ENCODE data around the gene CDH23.

CDH23 gene

DNA sequence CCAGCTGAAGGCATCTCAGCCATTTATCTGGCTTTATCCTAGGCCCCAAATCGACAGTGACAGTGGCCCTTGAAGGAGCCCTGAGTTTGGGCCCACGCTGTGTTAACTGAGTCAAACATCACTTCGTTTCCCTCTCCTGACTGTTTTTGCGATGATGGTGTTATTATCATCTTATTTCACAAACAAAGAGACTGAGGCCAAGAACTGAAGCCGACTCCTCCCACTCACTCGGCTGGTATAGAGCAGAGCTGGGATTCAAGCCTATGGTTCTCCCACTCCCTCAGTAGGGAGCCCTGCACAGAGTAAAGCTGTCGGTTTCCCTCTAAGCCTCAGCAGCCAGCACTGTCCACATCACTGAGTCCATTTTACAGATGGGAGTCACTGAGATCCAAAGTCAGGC, 141.0 kb downstream of the CDH23 start:
- DNase-seq (ENCODE audit: low read depth in 2 of 2) = no peak

DNA sequence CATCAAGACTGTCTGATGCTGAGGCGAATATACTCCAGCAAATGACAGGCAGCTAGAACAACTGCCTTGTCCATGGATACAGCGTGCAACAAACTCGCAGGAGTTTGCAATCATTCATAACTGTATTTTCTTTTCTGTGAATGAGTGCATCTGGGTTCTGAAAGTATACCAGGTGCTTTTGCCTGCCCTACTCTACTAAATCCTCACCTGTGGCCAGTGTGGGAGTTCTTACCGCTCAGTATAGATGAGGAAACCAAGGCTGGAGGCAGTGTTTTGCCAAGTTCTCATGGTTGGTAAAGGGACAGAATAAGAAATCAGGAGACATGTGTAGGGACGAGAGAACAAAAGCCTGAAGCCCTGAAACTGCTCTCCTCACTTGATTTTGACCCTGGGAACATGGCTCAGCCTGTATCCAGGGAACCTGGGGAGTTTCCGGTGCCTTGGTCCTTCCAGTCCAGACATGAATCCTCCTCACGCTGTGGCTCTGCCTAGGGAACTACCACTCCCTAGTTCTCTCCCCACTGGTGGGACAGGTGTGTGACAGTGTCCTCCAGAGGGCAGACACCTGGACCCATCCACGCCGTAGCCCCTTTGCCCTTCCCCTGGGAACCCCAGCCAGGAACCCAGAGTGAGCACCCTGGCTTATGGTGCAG, 142.0 kb downstream of the CDH23 start:
- no peak for DNase-seq (ENCODE audit: low read depth in 2 of 2)

DNA sequence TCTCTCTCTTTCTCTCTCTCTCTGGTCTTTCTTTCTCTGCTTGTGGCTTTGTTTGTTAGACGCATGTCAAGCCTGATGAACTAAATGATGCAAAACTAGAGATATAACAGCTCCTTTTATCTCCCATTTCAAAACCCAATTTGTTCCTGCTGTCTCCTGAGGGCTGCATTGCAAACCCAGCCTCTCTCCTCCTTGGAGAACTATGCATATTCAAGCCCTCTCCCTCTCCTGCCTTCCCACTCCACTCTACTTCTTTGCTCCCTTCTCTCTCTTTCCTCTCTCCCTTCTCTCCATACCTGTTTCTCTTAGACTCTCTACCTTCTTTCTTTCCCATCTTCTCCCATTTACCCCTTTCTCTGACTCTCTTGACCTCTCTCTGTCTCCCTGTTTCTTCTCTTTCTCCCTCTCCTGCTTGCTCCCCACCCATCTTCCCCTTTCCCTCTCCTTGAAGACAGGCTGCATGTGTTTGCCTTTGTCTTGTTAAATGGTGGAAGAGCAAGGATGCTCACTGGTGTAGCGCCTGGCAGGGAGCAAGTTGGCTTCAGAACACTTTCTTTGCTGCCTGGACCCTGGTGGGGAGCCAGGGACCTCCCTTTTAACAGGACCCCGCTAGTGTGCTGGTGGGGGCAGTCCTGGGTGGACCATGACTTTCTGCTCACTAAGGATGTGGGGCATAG, 142.9 kb downstream of the CDH23 start:
- no peak for DNase-seq (ENCODE audit: low read depth in 2 of 2)

DNA sequence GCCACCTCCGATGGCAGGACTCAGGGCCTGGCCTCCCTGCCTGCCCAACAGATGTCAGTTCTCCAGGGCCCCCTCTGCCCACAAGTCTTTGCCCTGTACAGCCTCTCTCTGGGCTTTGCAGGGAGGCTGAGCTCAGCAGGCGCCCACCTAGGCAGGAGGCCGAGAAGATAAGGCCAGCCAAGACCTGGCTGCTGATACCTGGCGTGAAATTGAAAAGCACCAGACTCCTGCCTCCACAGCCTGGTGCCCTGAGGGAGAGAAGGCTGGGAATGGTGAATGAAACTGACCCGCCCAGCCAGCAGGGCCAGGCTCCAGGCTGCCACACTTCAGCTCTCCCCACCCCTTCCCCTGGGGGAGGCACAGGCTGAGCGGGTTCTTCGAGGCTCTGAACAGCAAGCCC, 145.8 kb downstream of the CDH23 start:
- DNase-seq (ENCODE audit: low read depth in 2 of 2) = no peak

DNA sequence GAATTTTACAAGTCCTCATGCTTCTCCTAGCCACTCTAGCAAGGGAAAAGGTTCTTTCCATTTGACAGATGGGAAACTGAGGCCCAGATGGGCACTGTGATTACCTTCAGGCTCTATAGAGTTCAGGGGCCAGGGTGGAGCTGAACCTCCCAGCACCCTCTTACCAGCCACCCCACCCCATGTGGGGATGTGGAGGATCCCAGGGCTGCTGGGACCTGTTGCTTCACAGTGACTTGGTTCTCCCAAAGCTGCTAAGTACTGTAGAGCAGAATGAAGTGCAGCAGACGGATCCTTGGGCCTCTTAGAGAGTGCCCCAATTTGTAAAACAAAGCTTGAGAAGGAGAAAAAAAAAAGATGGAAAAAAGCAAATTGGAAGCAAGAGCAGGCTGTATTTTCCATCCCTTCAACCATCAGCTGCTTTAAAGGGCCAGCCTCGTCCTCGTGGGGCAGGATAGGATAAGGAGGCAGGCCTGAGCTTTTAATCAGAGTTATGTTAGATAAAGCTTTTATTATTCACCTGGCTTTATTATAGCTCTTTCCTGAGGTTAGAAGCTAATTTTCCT, 147.0 kb downstream of the CDH23 start:
- no peak for DNase-seq (ENCODE audit: low read depth in 2 of 2)

DNA sequence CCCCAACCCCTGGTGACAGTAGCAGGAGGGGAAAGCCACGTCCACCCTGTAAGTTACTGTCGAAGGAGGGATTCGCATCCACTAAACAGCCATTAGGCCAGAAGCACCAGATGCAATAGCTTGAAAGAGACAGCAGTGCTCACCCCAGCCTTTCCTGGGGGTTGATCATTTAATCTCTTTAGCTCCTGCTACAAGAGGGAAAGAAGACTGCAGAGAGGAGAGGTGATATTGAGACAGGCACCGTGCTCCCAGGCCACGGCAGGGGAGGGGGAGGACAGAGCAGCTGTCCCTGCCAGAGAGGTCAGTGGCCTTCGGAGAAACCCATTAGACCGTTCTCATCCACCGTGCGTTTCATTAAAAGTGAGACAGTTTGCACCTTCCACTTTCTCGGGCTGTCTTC, 148.3 kb downstream of the CDH23 start:
- DNase-seq (ENCODE audit: low read depth in 2 of 2) = no peak

DNA sequence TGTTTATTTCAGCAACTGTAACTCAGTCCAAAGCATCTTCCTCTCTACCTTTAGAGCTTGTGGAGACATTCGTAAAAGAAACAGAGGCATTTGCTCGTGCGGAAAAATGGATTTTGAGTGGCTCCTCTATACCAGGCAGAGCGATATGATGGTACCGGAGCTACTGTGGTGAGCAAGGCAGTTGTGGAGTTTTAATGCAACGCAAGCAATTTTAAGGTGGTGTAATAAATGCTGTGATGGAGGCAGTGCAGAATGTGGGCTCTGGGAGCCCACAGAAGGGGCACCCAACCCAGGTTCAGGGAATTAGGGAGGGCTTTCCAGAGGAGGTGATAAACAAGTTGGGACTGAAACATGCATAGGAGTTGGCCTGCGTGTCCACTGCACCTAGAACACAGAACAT, 149.5 kb downstream of the CDH23 start:
- DNase-seq (ENCODE audit: low read depth in 2 of 2) = no peak

DNA sequence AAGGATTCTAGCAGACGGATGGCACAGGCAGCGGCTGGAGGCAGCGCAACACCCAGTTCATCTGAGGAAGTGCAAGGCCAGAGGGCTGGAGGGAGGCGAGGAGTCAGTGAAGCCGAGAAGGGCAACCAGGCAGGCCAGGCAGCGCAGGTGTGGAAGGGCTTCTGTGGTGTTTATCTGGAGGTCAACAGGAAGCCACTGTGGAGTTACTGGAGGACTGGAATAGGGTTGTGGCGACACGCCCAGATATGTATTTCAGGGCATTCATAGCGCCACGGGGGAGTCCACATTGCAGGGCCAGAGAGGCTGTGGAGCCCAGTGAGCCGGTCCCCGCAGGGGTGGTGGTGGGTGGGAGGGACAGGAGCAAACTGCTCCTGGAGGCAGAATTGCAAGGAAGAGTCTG, 150.6 kb downstream of the CDH23 start:
- DNase-seq (ENCODE audit: low read depth in 2 of 2) = no peak

DNA sequence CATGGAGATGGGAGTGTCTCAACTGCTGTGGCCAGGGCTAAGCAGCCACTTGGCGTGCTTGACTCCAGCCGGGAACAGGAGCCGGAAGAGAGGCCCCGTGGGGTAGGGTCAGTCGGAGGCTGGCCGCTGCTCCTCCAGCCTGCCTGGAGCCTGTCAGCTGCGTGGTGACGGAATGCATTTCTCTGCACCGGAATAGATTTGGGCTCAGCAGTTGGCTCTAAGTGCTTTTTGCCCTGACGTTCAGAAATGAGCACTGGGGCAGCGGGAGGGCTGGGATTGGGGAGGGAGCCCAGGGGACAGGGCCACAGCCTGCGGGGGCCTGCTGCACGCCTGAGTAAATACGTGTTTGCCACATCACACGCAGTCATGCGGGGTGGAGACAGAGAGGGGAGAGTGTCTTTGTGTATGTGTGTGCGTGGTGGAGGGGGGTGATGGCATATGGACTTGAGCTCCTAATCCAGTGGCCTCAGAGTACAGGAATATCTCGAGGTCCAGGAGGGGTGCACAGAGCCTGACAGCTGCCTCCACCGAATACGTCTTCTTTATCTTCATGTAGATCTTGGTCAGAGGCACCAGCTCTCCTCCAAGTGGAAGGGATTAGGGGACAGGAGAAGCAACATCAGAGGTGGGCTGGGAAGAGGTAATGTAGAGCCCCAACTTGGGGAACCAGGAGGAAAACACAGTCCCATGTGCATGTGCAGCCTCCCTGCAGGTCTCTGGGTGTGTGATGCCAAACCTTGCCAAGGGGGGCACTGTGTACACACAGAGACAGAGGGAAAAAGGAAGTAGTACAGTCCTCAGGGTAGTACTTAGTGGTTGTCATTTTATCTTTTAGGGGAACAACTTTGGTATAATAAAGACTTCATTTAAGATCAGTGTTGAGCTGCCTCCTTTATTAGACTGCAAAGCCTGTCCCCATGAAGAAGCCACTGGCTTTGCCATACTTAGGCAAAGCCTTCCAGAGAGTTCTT, 151.4 kb downstream of the CDH23 start:
- no peak for DNase-seq (ENCODE audit: low read depth in 2 of 2)

DNA sequence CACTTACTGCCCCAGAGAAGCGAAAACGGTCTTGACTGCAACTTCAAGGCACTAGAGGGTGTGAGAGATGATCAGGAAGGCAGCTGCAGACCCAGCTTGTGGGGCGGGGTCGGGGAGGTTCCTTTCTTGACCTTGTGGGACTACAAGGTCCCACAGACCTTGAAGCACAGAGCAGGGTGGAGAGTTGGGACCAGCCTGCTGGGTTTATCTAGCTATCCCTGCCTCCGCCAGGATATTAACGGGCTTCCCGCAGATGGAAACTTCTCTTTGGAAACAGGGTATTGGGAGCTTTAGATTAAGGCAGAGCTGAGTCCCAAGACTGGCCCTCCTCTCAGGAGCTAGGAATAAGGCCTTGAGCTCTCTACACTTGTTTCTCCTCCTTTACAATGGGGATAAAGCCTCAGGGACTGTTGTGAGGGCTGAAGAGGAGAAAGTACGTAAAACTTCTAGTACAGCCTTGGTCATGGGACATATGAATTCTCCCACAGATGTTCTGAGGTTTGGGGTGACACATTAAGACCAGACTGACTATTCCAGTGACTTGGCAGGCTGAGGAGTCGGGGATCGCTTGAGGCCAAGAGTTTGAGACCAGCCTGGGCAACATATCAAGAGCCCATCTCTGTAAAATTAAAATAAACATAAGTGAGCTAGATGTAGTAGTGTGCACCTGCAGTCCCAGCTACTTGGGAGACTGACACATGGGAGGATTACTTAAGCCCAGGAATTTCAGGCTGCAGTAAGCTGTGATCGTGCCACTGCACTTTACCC, 153.2 kb downstream of the CDH23 start:
- no peak for DNase-seq (ENCODE audit: low read depth in 2 of 2)

DNA sequence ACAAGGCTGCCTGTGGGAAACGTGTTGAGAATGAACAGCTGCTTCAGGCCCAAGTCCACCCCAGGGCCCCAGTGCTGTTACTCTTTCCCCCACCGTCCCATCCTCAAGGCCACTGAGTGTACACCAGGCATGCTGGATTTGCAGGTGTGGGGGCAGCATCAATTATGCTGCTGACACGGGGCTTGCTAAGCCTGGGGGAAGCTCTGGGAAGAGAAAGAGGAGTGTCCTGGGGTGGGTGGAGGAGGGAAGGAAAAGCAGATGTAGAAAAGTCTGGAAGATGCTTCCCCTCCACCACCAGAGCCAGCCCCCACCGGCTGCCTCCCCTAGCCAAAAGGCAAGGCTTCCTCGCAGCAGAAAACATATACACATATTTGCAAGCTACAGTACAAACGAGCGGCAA, 153.9 kb downstream of the CDH23 start:
- no peak for DNase-seq (ENCODE audit: low read depth in 2 of 2)

DNA sequence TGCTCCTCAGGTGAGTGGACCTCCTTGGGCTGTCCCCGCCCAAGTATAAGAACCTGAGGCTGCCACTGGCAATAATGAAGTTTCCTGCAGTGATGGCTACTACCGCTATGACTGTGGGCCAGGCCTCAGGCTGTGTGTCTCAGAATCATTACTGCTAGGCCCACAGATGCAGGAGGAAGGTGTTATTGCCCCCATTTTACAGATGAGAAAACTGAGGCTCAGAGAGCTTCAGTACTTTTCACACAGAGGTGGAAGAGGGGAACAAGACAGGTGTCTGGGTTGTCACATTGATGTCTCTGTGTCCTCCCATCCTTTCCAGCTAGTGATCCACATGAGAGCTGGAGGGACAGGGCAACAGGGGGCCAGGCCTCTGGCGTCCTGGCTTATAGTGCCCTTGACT, 155.2 kb downstream of the CDH23 start:
- DNase-seq (ENCODE audit: low read depth in 2 of 2) = no peak

DNA sequence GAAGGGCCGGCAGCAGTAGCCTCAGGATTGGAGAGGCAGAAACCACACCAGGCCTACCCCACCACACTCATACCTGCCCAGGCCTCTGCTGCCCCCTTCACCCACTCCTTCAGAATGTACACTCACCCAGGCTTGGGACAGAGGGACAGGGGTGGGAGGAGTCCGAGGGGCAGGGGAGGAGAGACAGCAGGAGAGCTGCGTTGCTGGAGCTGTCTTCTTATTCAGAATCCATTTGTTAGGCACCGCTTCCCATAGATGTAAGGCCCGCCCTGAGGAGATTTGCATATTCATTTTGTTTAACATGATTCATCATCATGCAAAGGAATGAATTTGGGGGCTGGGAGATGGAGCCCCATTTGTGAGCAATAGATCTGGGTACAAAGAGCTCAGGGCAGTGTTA, 156.7 kb downstream of the CDH23 start:
- DNase-seq (ENCODE audit: low read depth in 2 of 2) = no peak

DNA sequence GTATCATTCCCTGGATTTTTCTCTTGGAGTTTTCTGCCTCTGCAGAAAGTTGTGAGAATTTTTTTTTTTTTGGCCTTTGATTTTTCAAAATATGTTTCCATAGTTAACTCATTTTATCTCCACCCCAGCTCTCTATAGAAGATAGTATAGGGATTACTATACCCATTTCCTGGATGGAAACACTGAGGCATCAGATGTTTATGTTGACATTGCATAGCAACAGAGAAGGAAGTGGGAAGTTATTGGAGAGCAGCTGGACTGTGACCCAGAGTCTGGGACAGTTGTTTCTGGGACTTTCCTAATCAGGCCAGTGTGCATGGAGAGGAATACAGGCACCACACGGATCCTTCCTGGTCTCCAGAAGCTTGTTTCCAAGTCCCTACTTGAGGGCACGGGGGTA, 158.0 kb downstream of the CDH23 start:
- DNase-seq (ENCODE audit: low read depth in 2 of 2) = no peak

DNA sequence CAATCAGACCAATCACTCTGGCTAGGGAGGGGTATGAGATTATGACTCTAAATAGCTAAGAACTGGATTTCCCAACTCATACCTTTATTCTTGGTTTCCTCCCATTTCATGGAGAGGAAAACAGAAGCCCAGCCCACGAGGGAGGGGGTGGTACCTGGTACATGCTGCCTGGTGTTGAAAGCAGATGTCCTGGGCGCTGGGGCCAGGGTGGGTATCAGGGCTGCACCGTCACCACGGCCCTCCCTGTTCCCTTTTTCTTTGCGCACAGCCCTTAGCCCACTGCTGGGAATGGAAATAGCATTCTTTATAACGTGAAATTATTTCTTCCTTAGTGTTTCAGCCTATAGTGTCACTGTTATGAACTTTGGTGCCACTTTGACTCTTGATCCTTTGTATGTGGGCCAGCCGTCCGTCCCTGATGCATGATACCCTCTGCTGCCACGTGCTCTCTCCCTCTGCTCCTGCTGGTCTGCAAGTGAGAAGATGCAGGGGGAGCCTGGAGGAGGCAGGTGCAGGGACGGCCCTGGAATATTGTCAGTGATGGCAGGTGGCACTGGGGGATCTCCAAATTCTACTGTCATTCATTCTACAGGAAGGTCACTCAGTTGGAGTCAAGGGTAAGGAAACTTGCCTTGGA, 158.5 kb downstream of the CDH23 start:
- no peak for DNase-seq (ENCODE audit: low read depth in 2 of 2)

DNA sequence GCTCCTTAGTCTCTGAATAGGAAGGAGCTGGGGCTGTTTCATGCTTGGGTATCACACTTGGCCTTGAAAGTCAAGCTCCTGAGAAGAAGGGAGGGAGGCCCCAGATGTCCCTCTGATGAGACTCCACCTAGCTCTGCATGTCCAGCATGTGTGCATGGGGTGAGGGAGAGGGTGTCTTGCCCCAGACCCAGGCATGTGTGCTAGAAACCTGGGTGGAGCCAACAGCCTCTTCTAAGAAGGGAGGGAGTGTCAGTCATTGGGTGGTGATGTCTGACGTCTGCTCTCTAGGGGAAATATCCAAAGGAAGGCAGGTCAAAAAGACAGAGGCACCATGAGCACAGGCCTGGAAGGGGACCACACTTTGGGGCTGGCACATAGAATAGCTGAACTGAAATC, 159.0 kb downstream of the CDH23 start:
- no peak for DNase-seq (ENCODE audit: low read depth in 2 of 2)

DNA sequence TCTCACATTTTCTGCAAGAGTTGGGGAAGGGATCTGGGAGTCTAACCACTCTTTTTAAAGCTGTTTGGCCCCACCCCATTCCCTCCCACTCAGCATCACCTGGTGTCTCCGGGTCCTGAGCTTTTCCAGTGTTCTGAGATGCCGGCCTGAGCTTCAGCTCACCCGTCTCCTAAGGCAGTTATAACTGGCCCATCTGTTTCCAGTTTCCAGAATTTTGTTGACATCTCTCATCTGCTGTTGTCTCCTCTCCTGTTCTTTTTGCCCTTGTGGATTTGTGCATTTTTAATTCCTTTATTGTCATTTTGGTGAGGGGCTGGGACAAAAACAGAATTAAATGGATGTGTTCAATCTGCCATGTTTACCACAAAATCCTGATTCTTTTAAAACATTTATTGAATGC, 162.3 kb downstream of the CDH23 start:
- no peak for DNase-seq (ENCODE audit: low read depth in 2 of 2)

DNA sequence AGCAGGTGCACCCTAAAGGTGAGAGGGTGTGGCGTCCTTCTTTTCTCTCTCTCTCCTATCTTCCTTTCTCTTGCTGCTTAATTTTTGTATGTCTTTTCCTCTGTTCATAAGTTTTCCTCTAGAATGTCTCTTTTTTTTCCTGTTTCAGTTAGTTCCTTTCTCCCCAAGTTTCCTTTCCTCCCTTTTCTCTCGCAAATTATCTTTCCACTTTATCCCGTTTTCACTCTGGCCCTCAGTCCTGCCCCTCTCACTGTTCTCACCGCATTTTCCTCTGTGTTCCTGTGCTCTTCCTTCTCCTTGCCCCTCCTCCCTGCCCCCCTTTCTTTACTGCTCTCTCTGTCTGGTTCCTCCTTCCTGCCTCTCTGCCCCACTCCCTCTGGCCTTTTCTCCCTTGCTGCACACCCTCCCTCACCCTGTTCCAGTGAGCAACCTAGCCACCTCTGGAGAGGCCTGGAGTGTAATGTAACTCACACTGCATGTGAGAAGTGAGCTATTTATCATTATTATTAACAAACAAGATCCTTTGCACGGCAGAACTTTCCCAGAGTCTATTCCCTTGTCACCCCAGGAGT, 164.4 kb downstream of the CDH23 start:
- DNase-seq (ENCODE audit: low read depth in 2 of 2) = no peak

DNA sequence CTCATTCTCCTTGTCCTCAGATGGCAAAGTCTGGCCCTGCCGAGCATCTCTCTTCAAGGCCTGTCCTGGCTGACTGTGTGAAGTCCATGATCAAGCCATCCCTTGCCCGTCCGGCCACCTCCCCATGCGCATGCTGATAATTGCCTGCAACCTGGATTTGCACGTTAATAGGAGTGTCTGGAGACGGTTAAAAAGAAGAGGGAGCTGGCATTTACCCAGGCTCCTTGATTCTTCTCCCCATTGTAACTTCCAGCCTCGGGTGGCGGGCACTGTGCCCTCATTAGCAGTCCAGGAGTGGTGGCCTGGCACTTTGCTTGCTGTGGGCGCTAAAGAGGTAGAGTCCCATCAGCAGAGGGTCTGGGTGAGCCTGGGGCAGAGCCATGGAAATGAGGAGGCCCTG, 165.5 kb downstream of the CDH23 start:
- no peak for DNase-seq (ENCODE audit: low read depth in 2 of 2)

DNA sequence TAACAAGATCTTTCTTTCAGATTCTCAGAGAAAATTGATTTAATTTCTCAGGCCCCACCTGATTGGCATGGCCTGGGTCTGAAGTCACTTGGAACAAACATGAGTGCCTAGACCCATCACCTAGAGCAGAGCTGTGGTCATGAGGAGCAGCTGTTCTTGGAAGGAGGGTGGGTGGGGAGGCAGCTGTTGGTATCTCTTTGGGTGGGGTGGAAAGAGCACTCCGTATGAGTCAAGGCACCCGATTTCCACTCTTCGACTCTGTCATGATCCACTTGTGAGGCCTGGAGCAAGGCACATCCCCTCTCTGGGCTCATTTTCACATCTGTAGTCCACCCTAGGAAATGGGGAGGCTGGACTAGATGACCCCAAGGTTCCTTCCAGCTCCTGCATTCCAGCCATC, 166.2 kb downstream of the CDH23 start:
- no peak for DNase-seq (ENCODE audit: low read depth in 2 of 2)

All from stimulated activated CD4-positive, alpha-beta T cell treated with anti-CD3 and anti-CD28 coated beads, Interleukin-1b, Interleukin-23, amount 100 ng/mL, for 4 hours (primary cell).